Neural cell (in vitro differentiated cells): ENCODE results near the gene COA5. TPM values are rescaled to one million over a fixed set of nuclear protein-coding genes. Genes with fewer than 3 reads are reported as not detected.

Experiments used
- H2AFZ ChIP-seq: fragments of 200-600, 300-800 bp; sonication (generic), shearing (Covaris generic); 2 replicates; pipeline ENCODE4 v1.6.0; 2014; ENCODE audit warnings: low read depth, mild to moderate bottlenecking, antibody characterized with exemption, low read length, moderate library complexity
- H3F3A ChIP-seq: fragments of 200-600 bp; shearing (Covaris generic); 2 replicates; pipeline ENCODE4 v1.6.1; 2016; ENCODE audit warnings: mild to moderate bottlenecking, moderate library complexity, mixed read lengths, antibody characterized with exemption, low read length; ENCODE audit not compliant: insufficient read depth, poor library complexity, severe bottlenecking
- H3K27ac ChIP-seq: fragments of 200-600, 300-800 bp; sonication (generic), shearing (Covaris generic); 2 replicates; pipeline ENCODE4 v1.5.1; 2014; ENCODE audit warnings: mild to moderate bottlenecking, low read length, moderate library complexity
- H3K27me3 ChIP-seq: fragments of 300-800, 200-600 bp; sonication (generic), shearing (Covaris generic); 2 replicates; pipeline ENCODE4 v1.6.0; 2014; ENCODE audit warnings: mild to moderate bottlenecking, low read depth, low read length, moderate library complexity; ENCODE audit not compliant: insufficient read depth
- H3K36me3 ChIP-seq: fragments of 300-800, 200-600 bp; sonication (generic), shearing (Covaris generic); 2 replicates; pipeline ENCODE4 v1.5.1; 2014; ENCODE audit warnings: mild to moderate bottlenecking, antibody characterized with exemption, low read length, moderate library complexity; ENCODE audit not compliant: insufficient read depth
- H3K4me2 ChIP-seq: fragments of 300-800, 200-600 bp; sonication (generic), shearing (Covaris generic); 2 replicates; pipeline ENCODE4 v1.6.0; 2014; ENCODE audit warnings: mild to moderate bottlenecking, low read length
- H3K4me3 ChIP-seq: fragments of 300-800, 200-600 bp; sonication (generic), shearing (Covaris generic); 2 replicates; pipeline ENCODE4 v1.5.1; 2014; ENCODE audit warnings: mild to moderate bottlenecking, low read length, moderate library complexity
- H3K79me2 ChIP-seq: fragments of 200-600 bp; shearing (Covaris generic); replicated peaks from 2 replicates; pipeline ENCODE4 v1.6.0; 2014; ENCODE audit warnings: mild to moderate bottlenecking, low read length, moderate library complexity; ENCODE audit not compliant: insufficient read depth
- H3K9ac ChIP-seq: fragments of 300-800, 200-600 bp; sonication (generic), shearing (Covaris generic); 2 replicates; pipeline ENCODE4 v1.6.1; 2016; ENCODE audit warnings: mild to moderate bottlenecking, low read length, mixed read lengths
- H3K9me2 ChIP-seq: fragments of 200-600 bp; shearing (Covaris generic); 2 replicates; pipeline ENCODE4 v1.6.1; 2016; ENCODE audit warnings: mild to moderate bottlenecking, low read length, mixed read lengths; ENCODE audit not compliant: insufficient read depth
- H3K9me3 ChIP-seq: fragments of 200-600, 300-800 bp; sonication (generic), shearing (Covaris generic); 2 replicates; pipeline ENCODE4 v1.6.1; 2016; ENCODE audit warnings: mild to moderate bottlenecking, mixed run types, low read length, moderate library complexity, mixed read lengths
- H4K20me1 ChIP-seq: fragments of 200-600 bp; shearing (Covaris generic); 2 replicates; pipeline ENCODE4 v1.6.1; 2016; ENCODE audit warnings: mild to moderate bottlenecking, mixed run types; ENCODE audit not compliant: insufficient read depth
- EP300 ChIP-seq: fragments of 450-650 bp; conservative IDR thresholded peaks from 2 replicates; pipeline ENCODE4 v1.6.1; 2014; ENCODE audit warnings: antibody characterized with exemption, mild to moderate bottlenecking, moderate library complexity; ENCODE audit not compliant: poor library complexity, severe bottlenecking
- EZH2 ChIP-seq: fragments of 200-600, 300-800 bp; shearing (Covaris generic), sonication (generic); IDR thresholded peaks from 2 replicates; pipeline ENCODE4 v1.6.1; 2014; ENCODE audit warnings: antibody characterized with exemption, low read length, borderline replicate concordance, mild to moderate bottlenecking; ENCODE audit not compliant: insufficient read depth, poor library complexity, severe bottlenecking
- MXI1 ChIP-seq: fragments of 450-650 bp; conservative IDR thresholded peaks from 2 replicates; pipeline ENCODE4 v1.6.1; 2014; ENCODE audit warnings: antibody characterized with exemption, mild to moderate bottlenecking; ENCODE audit not compliant: poor library complexity, severe bottlenecking
- POLR2AphosphoS5 ChIP-seq: IDR thresholded peaks from 2 replicates; pipeline ENCODE4 v1.6.1; 2012
- RAD21 ChIP-seq: fragments of 450-650 bp; conservative IDR thresholded peaks from 2 replicates; pipeline ENCODE4 v1.6.1; 2014; ENCODE audit warnings: antibody characterized with exemption, mild to moderate bottlenecking, moderate library complexity
- SMC3 ChIP-seq: fragments of 450-650 bp; conservative IDR thresholded peaks from 2 replicates; pipeline ENCODE4 v1.6.1; 2014; ENCODE audit warnings: antibody characterized with exemption, mild to moderate bottlenecking, moderate library complexity; ENCODE audit not compliant: poor library complexity
- TAF1 ChIP-seq: IDR thresholded peaks from 2 replicates; pipeline ENCODE4 v1.6.1; 2012; ENCODE audit warnings: low read depth
- polyA plus RNA-seq: library from polyadenylated mRNA; depleted of rRNA; stranded (reverse); fragments of >200 nt; gene quantifications from 2 replicates; pipeline ENCODE4 v1.2.3, GENCODE V29; 2014
- TF ChIP-seq, protein P1 (sequence below): fragments of 450-650 bp; IDR thresholded peaks from 2 replicates; pipeline ENCODE4 v1.5.1; 2014; ENCODE audit warnings: antibody characterized with exemption, mild to moderate bottlenecking, moderate library complexity; ENCODE audit not compliant: poor library complexity, severe bottlenecking
- TF ChIP-seq, protein P2 (sequence below): IDR thresholded peaks from 2 replicates; pipeline ENCODE4 v1.6.1; 2012; ENCODE audit warnings: borderline replicate concordance

The COA5 gene
- polyA plus RNA-seq, 1 donor from 2014 or later = 160 TPM

DNA sequence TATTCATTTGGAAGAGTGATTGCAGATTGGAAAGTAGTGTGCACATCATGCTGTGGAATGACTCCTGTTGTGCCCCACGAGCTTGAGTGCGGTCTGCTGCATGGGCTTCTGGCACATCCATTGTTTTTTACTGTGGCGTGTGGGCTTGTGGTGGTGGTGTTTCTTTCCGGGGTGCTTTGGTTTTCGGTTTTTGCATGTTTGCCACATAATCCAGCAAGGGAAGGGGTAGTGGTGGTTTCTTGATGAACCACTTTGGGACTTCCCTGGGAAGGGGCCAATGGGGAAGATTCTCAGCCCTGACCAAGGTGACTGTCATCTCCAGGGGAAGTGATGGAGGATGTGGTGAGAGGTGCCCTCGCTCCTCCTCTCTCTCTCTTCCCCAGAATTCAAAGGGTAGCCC lies 57.0 kb downstream of the COA5 start:
- Histone ChIP-seq H2AFZ (no peak overlapping the region), H3K79me2 (no peaks in the 10 kb centered on the region), H3K9me2 (no peaks in the 10 kb centered on the region), H3K36me3 (peaks cover 10% of the 10 kb centered on the region), H3K4me3 (no peak overlapping the region), H3K27ac (no peak overlapping the region), H4K20me1 (no peaks in the 10 kb centered on the region), H3F3A (no peaks in the 10 kb centered on the region), H3K4me2 (no peak overlapping the region), H3K27me3 (no peaks in the 10 kb centered on the region), H3K9ac (no peak overlapping the region), H3K9me3 (no peaks in the 10 kb centered on the region)
- TF ChIP-seq, protein P1, sequence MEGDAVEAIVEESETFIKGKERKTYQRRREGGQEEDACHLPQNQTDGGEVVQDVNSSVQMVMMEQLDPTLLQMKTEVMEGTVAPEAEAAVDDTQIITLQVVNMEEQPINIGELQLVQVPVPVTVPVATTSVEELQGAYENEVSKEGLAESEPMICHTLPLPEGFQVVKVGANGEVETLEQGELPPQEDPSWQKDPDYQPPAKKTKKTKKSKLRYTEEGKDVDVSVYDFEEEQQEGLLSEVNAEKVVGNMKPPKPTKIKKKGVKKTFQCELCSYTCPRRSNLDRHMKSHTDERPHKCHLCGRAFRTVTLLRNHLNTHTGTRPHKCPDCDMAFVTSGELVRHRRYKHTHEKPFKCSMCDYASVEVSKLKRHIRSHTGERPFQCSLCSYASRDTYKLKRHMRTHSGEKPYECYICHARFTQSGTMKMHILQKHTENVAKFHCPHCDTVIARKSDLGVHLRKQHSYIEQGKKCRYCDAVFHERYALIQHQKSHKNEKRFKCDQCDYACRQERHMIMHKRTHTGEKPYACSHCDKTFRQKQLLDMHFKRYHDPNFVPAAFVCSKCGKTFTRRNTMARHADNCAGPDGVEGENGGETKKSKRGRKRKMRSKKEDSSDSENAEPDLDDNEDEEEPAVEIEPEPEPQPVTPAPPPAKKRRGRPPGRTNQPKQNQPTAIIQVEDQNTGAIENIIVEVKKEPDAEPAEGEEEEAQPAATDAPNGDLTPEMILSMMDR = no peak
- TF ChIP-seq SMC3 (no peak), MXI1 (no peak), EZH2 (no peak), POLR2AphosphoS5 (no peak), RAD21 (no peak), TAF1 (no peak), EP300 (no peak)
- TF ChIP-seq, protein P2, sequence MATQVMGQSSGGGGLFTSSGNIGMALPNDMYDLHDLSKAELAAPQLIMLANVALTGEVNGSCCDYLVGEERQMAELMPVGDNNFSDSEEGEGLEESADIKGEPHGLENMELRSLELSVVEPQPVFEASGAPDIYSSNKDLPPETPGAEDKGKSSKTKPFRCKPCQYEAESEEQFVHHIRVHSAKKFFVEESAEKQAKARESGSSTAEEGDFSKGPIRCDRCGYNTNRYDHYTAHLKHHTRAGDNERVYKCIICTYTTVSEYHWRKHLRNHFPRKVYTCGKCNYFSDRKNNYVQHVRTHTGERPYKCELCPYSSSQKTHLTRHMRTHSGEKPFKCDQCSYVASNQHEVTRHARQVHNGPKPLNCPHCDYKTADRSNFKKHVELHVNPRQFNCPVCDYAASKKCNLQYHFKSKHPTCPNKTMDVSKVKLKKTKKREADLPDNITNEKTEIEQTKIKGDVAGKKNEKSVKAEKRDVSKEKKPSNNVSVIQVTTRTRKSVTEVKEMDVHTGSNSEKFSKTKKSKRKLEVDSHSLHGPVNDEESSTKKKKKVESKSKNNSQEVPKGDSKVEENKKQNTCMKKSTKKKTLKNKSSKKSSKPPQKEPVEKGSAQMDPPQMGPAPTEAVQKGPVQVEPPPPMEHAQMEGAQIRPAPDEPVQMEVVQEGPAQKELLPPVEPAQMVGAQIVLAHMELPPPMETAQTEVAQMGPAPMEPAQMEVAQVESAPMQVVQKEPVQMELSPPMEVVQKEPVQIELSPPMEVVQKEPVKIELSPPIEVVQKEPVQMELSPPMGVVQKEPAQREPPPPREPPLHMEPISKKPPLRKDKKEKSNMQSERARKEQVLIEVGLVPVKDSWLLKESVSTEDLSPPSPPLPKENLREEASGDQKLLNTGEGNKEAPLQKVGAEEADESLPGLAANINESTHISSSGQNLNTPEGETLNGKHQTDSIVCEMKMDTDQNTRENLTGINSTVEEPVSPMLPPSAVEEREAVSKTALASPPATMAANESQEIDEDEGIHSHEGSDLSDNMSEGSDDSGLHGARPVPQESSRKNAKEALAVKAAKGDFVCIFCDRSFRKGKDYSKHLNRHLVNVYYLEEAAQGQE = no peak

DNA sequence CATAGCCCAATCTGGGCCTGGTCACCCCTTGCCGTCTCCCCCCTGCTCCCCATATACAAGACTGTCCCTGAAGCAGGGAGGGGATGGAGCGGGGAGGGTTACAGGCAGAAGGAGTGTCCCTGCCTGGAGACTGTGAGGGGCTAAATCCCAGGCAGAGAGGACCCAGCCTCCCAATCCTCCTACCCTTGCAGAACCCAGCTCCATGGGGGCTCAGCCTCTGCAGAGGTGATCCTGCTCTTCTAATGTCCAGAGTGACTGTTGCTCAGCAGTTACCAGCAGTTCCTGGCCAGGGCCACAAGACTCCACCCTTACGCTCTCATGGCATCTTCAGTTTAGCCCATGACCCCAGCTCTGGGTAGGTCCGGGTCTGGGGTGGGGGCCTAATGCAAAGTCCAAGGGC lies 58.1 kb downstream of the COA5 start:
- Histone ChIP-seq H3K79me2 (no peaks in the 10 kb centered on the region), H4K20me1 (no peaks in the 10 kb centered on the region), H3K27me3 (no peaks in the 10 kb centered on the region), H3K4me3 (no peak overlapping the region), H3K27ac (no peak overlapping the region), H3K9ac (no peak overlapping the region), H3F3A (no peaks in the 10 kb centered on the region), H3K9me3 (no peaks in the 10 kb centered on the region), H2AFZ (no peak overlapping the region), H3K9me2 (no peaks in the 10 kb centered on the region), H3K4me2 (no peak overlapping the region), H3K36me3 (peaks cover 11% of the 10 kb centered on the region)
- TF ChIP-seq EP300 = no peak
- TF ChIP-seq, protein P2 = no peak
- no peak for TF ChIP-seq RAD21
- TF ChIP-seq EZH2 = no peak
- TF ChIP-seq POLR2AphosphoS5 = no peak
- TF ChIP-seq, protein P1 = no peak
- TF ChIP-seq SMC3 = no peak
- TF ChIP-seq TAF1 = no peak
- no peak for TF ChIP-seq MXI1
